ENCODE measurements around the gene TBL1XR1. TPM values are rescaled to one million over a fixed set of nuclear protein-coding genes. Genes with fewer than 3 reads are reported as not detected.
"Not testable (repeated sequence)": the region's sequence is repeated elsewhere in the genome, so short reads cannot be mapped to it uniquely, and the experiment has no call there.

TBL1XR1 gene
- total RNA-seq, 1 donor from 2014 or later = 99.6 TPM

- ATAC-seq = no peak
- intact Hi-C loops (cut with micrococcal nuclease) = no loop called here
- no peak for DNase-seq
These were observed 191.4 kb downstream of the TBL1XR1 start for GRCh38 chr3:177005718-177006405.

- ATAC-seq; intact Hi-C loops (cut with micrococcal nuclease); DNase-seq: not testable (repeated sequence)
These were observed 197.1 kb downstream of the TBL1XR1 start for GRCh38 chr3:177000159-177000558.

GRCh38 chr3:176995946-176996345, 201.3 kb downstream of the TBL1XR1 start:
- ATAC-seq (no peak), DNase-seq (no peak)
- intact Hi-C loops (cut with micrococcal nuclease) = no loop called here

- DNase-seq (no peak), ATAC-seq (no peak)
- intact Hi-C loops (cut with micrococcal nuclease) = no loop called here
These were observed 202.1 kb downstream of the TBL1XR1 start for GRCh38 chr3:176994891-176995781.

- intact Hi-C loops (cut with micrococcal nuclease) = no loop called here
- DNase-seq (no peak), ATAC-seq (no peak)
These were observed 202.9 kb downstream of the TBL1XR1 start for GRCh38 chr3:176994393-176994792.

GRCh38 chr3:176992978-176993377, 204.3 kb downstream of the TBL1XR1 start:
- intact Hi-C loops (cut with micrococcal nuclease) = no loop called here
- DNase-seq (no peak), ATAC-seq (no peak)

- DNase-seq (no peak), ATAC-seq (no peak)
- intact Hi-C loops (cut with micrococcal nuclease) = no loop called here
These were observed 204.7 kb downstream of the TBL1XR1 start for GRCh38 chr3:176992565-176992964.

- ATAC-seq = no peak
- intact Hi-C loops (cut with micrococcal nuclease) = no loop called here
- no peak for DNase-seq
These were observed 208.5 kb downstream of the TBL1XR1 start for GRCh38 chr3:176988795-176989194.

- intact Hi-C loops (cut with micrococcal nuclease) = no loop called here
- DNase-seq (no peak), ATAC-seq (peak; percentile 44)
These were observed 209.2 kb downstream of the TBL1XR1 start for GRCh38 chr3:176987901-176988650.

- no peak for DNase-seq
- intact Hi-C loops (cut with micrococcal nuclease) = no loop called here
- ATAC-seq = no peak
These were observed 218.8 kb downstream of the TBL1XR1 start for GRCh38 chr3:176978441-176978840.

GRCh38 chr3:176977331-176977730, 220.0 kb downstream of the TBL1XR1 start:
- DNase-seq (no peak), ATAC-seq (no peak)
- intact Hi-C loops (cut with micrococcal nuclease) = no loop called here

- DNase-seq (no peak), ATAC-seq (no peak)
- intact Hi-C loops (cut with micrococcal nuclease) = no loop called here
These were observed 220.7 kb downstream of the TBL1XR1 start for GRCh38 chr3:176976586-176976985.

- intact Hi-C loops (cut with micrococcal nuclease) = no loop called here
- DNase-seq (no peak), ATAC-seq (no peak)
These were observed 223.0 kb downstream of the TBL1XR1 start for GRCh38 chr3:176974279-176974678.

GRCh38 chr3:176971613-176972174, 225.6 kb downstream of the TBL1XR1 start:
- no peak for DNase-seq
- ATAC-seq = no peak
- intact Hi-C loops (cut with micrococcal nuclease) = no loop called here

- intact Hi-C loops (cut with micrococcal nuclease) = no loop called here
- no peak for ATAC-seq
These were observed 226.5 kb downstream of the TBL1XR1 start for GRCh38 chr3:176970770-176971169.

GRCh38 chr3:176969506-176969905, 227.8 kb downstream of the TBL1XR1 start:
- intact Hi-C loops (cut with micrococcal nuclease) = no loop called here
- DNase-seq (no peak), ATAC-seq (no peak)

More at GRCh38 chr3:176970770-176971169, 226.5 kb downstream of the TBL1XR1 start:
- DNase-seq = no peak
